ENCODE results near the gene MYH11. TPM values are rescaled to one million over a fixed set of nuclear protein-coding genes. Genes with fewer than 3 reads are reported as not detected.
"Not testable (repeated sequence)": the region's sequence is repeated elsewhere in the genome, so short reads cannot be mapped to it uniquely, and the experiment has no call there.

Gene MYH11
- total and polyA plus RNA-seq, 7 donors, result 6.1 to 26.4 (median 14.1) TPM

GRCh38 chr16:15658149-15658548 is 198.7 kb downstream of the MYH11 start:
- intact Hi-C loops (cut with DNase I), result no loop called here
- Histone ChIP-seq H3K27me3 (ENCODE audit: insufficient read depth in 3 of 3, low read length in 2 of 3) (no peaks in the 10 kb centered on the region), H3K36me3 (ENCODE audit: insufficient read depth in 1 of 2, low read depth in 1 of 2) (no peaks in the 10 kb centered on the region), H3K4me3 (no peak overlapping the region), H3K9me3 (no peaks in the 10 kb centered on the region), H3K4me1 (no peaks in the 10 kb centered on the region), H3K27ac (no peak overlapping the region)
- DNase-seq (no peak), ATAC-seq (no peak)
- 85 to 88% (median 87%) methylated on average over 6 of the region's 6 CpGs for WGBS, 3 donors
- TF ChIP-seq CTCF (IDR thresholded peaks at IDR 0.05), result no peak

DNA sequence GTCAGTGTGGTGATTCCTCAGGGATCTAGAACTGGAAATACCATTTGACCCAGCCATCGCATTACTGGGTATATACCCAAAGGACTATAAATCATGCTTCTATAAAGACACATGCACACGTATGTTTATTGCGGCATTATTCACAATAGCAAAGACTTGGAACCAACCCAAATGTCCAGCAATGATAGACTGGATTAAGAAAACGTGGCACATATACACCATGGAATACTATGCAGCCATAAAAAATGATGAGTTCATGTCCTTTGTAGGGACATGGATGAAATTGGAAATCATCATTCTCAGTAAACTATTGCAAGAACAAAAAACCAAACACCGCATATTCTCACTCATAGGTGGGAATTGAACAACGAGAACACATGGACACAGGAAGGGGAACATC is 201.3 kb downstream of the MYH11 start:
- H3K4me3 ChIP-seq; ATAC-seq; H3K27ac ChIP-seq; intact Hi-C loops (cut with DNase I); H3K4me1 ChIP-seq; H3K27me3 ChIP-seq (ENCODE audit: insufficient read depth in 3 of 3, low read length in 2 of 3); H3K9me3 ChIP-seq; DNase-seq: not testable (repeated sequence)
- H3K36me3 ChIP-seq (ENCODE audit: insufficient read depth in 1 of 2, low read depth in 1 of 2), result peaks cover 0 to 13% of the 10 kb centered on the region in 2 donors
- WGBS, 3 donors, result 92 to 100% (median 96%) methylated on average over 3 of the region's 6 CpGs

- H3K4me1 ChIP-seq, result peaks cover 10% of the 10 kb centered on the region
- intact Hi-C loops (cut with DNase I), result no loop called here
- H3K9me3 ChIP-seq, result no peaks in the 10 kb centered on the region
- WGBS, 3 donors, result 81 to 90% (median 82%) methylated on average over 2 of the region's 2 CpGs
- ATAC-seq (no peak), DNase-seq (no peak)
- H3K36me3 ChIP-seq (ENCODE audit: insufficient read depth in 1 of 2, low read depth in 1 of 2), result peaks cover 0 to 13% of the 10 kb centered on the region in 2 donors
- TF ChIP-seq CTCF (IDR thresholded peaks at IDR 0.05), result no peak
- H3K27ac ChIP-seq, result no peak overlapping the region
- no peak overlapping the region for H3K4me3 ChIP-seq
- no peaks in the 10 kb centered on the region for H3K27me3 ChIP-seq (ENCODE audit: insufficient read depth in 3 of 3, low read length in 2 of 3)
These were observed 202.2 kb downstream of the MYH11 start for GRCh38 chr16:15654591-15654990.

DNA sequence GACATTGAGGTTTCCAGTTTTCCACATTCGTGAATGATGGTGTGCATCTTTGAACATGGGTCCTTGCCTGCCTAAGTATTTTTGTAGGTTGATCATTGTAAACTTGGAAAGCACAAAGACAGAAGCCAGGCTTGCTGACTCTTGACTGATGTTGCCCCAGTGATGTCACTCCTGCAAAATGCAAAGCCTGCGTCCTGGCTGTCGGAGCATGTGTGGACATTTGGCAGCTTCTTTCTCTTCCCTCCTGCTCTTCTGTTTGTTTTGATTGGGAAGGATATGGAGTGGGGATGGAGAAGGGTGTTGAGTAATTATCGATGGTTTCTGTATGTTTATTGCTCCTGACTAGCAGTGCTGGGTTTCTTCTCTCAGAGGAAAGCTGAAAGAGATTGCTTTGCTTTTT is 203.6 kb downstream of the MYH11 start:
- no peak overlapping the region for H3K4me3 ChIP-seq
- TF ChIP-seq CTCF (IDR thresholded peaks at IDR 0.05), result no peak
- H3K27me3 ChIP-seq (ENCODE audit: insufficient read depth in 3 of 3, low read length in 2 of 3), result no peaks in the 10 kb centered on the region
- H3K36me3 ChIP-seq (ENCODE audit: insufficient read depth in 1 of 2, low read depth in 1 of 2), result peaks cover 0 to 13% of the 10 kb centered on the region in 2 donors
- 15 to 36% (median 24%) methylated on average over 4 of the region's 4 CpGs for WGBS, 3 donors
- peaks cover 13% of the 10 kb centered on the region for H3K4me1 ChIP-seq
- DNase-seq (no peak), ATAC-seq (no peak)
- H3K27ac ChIP-seq, result no peak overlapping the region
- intact Hi-C loops (cut with DNase I), result no loop called here
- no peaks in the 10 kb centered on the region for H3K9me3 ChIP-seq

Other genes starting within 250 kb of the MYH11 start
- gene MARF1, start 213.9 kb downstream of the MYH11 start, total RNA-seq, result 10 to 100 TPM; 41.7 to 91.5 (median 51.3) TPM
- gene MARF1, start 213.9 kb downstream of the MYH11 start, polyA plus RNA-seq, result 10 to 100 TPM; 13.4 to 35.1 (median 17.0) TPM
- 10 to 100 TPM in 3 of 4 donors, 1 to 10 TPM in 1; 7.9 to 17.0 (median 11.5) TPM for gene NDE1, start 206.8 kb downstream of the MYH11 start, total RNA-seq
- gene NDE1, start 206.8 kb downstream of the MYH11 start, polyA plus RNA-seq, result 10 to 100 TPM in 1 of 3 donors, 1 to 10 TPM in 2; 6.6 to 14.6 (median 7.3) TPM
- 10 to 100 TPM; 38.1 to 67.1 (median 56.0) TPM for gene CEP20, start 31.6 kb upstream of the MYH11 start, total RNA-seq
- 10 to 100 TPM; 33.0 to 98.9 (median 33.5) TPM for gene CEP20, start 31.6 kb upstream of the MYH11 start, polyA plus RNA-seq
- 10 to 100 TPM; 19.5 to 36.5 (median 30.3) TPM for gene ABCC1, start 92.6 kb upstream of the MYH11 start, total RNA-seq
- 10 to 100 TPM in 2 of 3 donors, 1 to 10 TPM in 1; 7.4 to 20.5 (median 15.1) TPM for gene ABCC1, start 92.6 kb upstream of the MYH11 start, polyA plus RNA-seq

Measured in psoas muscle (tissue), 8 donors.